GM12891 (cell line): ENCODE measurements around the gene ARMC12.

Experiments
- POLR2A ChIP-seq: IDR thresholded peaks from 2 replicates; pipeline ENCODE4 v1.6.1; 2011; ENCODE audit warnings: low read depth, low read length, control low read depth
- POLR2AphosphoS5 ChIP-seq: IDR thresholded peaks from 2 replicates; pipeline ENCODE4 v1.6.1; 2011; ENCODE audit warnings: low read depth, low read length, control low read depth
- SPI1 ChIP-seq: IDR thresholded peaks from 2 replicates; pipeline ENCODE4 v1.6.1; 2011; ENCODE audit warnings: low read depth, low read length, control low read depth

DNA sequence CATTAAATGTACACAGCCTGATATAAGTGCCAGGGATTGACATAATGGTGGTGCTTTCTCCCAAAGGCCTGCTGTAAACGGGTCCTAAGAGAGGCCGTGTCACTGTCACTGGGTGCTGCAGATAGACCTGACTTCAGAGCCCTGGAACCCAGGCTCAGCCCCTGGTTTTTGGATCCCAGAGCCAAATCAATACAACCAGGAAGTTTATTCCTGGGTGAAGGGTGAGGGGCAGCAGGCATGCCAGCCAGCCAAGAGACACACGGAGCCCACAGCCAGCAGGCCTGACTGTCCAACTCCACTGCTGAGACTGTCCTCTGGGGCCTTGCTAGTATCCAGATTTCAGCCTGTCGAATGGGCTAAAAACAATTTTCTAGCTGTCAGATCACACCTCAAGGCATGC lies 12.8 kb upstream of the ARMC12 start:
- TF ChIP-seq SPI1, result no peak
- no peak for TF ChIP-seq POLR2AphosphoS5
- no peak for TF ChIP-seq POLR2A
